Fibroblast of gingiva (primary cell): ENCODE results near the gene TAOK2.
"Not testable (repeated sequence)": the region's sequence is repeated elsewhere in the genome, so short reads cannot be mapped to it uniquely, and the experiment has no call there.

Source experiments
- DNase-seq: peaks from one replicate; pipeline ENCODE4 v3.0.0-alpha.2; 2011; ENCODE audit warnings: low read depth

The TAOK2 gene

DNA sequence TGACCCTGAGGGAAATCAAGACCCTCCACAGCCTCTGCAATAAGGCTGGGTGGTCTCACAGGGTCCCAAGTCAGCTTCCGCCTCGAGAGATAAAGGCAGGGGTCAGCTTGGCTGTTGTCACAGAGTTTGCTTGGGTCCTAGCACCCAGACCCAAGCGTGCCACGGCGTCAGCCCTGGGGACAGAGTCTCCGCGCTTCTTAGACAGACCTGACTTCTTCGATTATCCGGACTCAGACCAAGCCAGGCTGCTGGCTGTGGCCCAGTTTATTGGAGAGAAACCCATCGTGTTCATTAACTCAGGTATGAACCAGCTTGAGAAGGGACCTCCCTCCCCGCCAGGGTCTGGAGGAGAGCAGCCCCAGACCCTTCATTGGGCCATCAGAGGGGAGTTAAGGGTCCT, 49.9 kb downstream of the TAOK2 start:
- no peak for DNase-seq

DNA sequence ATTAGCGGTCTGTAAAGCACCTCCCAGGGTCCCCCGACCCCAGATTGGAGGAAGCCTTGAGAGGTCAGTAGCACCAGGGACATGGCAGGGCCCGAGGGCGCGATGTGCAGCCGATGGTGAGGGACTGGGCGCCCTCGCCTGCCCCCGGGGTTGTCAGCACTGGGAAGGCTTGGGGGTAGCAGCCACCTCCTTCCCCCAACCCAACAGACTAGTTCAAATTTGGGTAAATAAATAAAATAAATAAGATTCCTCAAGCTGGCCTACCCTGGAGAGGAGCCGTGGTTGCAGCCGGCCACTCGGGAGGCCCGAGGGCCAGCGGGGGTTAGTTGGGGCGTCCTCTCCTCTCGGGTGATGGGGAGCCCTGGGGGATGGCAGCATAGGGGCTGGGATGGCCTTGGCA, 50.8 kb downstream of the TAOK2 start:
- DNase-seq = no peak

DNA sequence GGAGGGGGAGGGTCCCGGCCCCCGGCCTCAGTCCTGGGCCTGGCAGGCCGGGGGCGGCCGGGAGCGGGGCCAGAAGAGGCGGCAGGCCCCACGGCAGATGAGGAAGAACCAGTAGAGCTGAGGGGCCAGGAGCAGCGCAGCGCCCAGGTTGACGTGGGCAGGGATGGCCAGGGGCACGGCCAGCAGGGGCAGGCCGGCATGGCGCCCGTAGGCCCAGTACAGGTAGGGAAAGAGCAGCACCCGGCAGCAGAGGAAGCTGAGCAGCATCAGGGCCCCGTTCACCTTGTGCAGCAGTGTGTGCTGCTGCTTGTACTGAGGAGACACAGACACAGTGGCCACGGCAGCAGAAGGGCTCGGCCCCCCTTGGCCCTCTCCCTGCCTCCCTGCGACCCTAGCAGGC, 51.5 kb downstream of the TAOK2 start:
- no peak for DNase-seq

DNA sequence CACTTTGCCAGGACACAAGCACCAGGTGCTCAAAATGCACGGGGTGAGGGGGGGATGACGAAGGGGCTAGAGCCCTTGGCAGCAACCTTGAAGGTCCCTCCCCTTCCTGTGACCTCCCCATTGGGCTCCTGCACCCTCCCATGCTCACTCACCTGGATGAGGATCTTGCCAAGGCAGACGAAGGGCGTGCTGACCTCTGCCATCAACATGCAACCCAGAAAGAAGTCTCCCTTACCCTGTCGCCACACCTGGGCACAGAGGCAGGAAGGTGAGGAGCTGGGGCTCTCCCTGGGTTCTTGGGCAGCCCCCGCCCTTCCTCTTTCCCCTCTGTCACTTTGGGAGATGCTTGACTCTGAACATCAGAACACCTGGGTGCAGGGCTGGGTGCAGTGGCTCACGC, 51.9 kb downstream of the TAOK2 start:
- no peak for DNase-seq

DNA sequence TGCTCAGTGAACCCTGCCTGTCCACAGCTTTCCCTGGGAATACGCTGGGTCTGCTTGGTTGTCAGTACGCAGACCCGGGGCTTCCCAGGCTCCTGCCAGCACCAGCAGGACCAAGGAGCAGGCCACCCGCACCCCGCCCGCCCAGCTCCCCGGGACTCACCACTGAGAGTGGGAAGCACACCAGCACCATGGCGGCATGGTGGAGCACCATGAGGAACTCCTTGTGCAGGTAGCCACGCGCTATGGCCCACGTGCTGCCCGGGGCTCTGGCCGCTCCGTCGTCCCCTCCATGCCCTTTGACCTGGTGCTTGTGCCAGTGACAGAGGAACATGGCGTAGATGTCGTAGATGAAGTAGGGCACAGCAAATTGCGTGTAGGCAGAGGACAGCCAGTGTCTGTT, 52.8 kb downstream of the TAOK2 start:
- no peak for DNase-seq

DNA sequence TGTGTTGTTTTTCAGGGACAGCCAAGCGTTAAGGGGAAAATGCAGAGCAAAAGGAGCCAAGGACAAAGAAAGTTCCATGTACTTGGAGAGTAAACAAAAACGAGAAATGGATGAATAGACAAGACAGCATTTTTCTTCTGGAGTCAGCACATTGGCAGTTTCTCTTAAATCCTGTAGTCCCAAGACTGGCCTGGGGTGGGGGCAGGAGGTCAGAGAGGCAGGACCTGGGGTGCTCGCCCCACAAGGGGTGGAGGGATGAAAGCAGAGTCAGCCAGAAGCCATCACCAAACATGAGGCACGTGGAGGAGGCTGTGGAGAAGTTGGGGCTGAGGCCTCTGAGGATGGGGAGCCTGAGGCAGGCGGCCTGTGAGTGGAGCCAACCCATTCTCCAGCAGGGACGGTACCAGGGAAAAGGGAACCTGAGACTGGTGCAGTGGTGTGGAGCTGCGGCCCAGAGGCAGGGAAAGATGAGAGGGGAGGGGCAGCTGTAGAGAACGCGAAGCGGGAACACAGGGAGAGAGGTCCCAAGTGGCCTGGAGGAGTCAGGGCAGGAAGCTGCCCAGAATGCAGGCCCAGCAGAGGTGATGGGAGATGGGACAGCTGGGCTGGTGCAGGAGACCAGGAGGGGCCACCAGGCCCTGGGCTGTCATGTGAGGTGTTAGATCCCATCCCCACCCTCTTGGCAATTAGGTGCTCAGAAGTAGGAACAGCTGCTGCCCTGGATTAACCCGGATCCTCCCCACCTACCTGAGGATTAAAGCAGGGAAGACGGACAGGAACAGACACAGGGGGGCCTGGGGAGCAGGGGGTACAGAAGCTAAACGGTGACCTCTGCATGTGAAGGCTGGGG, 54.1 kb downstream of the TAOK2 start:
- no peak for DNase-seq

DNA sequence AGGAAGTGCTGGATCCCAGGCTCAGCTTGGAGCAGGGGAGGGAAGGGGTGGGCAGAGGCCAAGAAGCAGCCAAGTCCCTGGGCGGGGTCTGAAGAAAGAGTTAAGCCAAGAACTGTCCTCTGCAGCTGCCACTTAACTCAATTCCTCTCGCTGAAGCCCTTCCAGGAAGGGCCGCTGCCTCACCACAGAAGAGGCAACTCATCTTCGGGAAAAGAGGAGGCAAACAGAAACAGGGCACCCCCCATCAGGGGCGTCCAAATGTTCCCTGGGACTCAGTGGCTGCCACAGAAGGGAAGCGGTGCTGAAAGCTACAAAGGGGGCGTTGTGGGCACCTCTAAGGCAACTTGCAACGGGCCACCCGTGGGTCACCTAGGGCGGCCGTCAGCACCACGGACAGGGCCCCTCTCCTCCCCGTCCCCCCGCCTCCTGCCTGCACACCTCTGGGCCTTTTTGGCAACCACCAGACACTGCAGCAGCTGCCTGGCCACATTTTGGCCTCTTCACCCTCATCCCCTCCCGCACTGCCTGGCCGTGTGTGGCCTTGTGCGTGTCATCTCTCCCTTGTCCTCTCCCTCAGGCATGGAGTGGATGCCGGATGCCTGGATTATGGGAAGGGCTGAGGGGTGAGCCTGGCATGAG, 54.9 kb downstream of the TAOK2 start:
- DNase-seq = no peak

DNA sequence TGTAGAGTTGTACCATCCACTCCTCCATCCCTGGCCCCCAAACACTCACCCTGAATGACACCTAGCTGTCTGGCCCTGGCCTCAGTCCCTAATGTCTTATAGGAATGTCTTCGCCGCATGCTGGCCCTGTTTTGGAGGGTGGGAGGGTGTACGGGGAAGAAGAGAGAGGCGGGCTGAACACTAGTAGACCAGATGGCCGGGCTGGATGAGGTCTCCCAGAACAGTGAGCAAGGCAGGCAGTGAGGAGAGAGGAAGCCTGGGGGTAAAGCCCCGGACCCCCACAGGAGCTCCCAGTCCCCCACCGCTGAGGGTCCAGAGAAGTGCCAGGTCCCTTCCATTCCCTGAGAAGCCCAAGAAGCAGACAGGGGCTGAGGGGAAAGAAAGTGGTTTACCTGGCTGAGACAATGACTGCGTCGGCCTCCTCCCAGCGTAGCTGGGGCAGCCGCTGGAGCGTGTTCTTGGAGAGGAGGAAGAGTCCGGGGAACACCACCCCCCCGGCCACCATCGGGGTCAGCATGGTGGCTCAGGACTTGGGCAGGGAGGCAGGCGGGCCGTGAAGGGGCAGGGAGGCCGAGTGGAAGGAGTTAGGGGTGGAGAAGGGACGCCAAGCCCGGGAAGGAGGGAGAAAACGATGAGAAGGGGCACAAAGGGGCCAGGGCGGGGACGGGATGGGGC, 56.5 kb downstream of the TAOK2 start:
- DNase-seq = no peak

DNA sequence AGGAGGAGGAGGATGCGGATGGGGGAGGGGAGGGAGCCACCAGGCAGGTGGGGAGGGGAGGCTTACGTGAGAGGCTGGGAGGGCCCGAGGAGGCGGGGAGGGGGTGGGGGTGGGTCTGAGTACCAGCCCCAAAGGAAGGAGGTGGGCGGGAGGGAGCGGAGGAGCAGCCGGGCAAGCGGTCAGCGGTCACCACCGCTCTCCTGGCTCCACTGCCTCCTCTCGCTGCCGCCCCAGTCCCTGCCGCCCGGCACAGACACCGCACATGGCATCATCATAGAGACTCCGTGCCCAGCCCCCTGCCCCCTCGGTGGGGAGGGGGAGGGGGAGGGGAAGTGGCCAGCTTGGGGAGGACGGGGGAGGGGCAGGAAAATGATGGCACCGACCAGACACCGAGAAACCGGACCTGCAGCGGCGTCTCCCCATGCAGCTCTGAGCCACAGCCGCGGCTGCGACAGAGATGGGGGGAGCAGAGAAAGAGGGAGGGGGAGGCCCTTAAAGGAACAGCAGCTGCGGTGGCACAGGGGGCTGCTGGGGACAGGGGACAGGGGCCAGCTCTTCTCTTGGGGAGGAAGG, 57.3 kb downstream of the TAOK2 start, which contains the start of gene TLCD3B:
Gene TLCD3B, minus strand, starts transcription at position 431 of the 573 bp plus-strand sequence. CDS start 744 bp downstream, outside the sequence.
- no peak for DNase-seq

DNA sequence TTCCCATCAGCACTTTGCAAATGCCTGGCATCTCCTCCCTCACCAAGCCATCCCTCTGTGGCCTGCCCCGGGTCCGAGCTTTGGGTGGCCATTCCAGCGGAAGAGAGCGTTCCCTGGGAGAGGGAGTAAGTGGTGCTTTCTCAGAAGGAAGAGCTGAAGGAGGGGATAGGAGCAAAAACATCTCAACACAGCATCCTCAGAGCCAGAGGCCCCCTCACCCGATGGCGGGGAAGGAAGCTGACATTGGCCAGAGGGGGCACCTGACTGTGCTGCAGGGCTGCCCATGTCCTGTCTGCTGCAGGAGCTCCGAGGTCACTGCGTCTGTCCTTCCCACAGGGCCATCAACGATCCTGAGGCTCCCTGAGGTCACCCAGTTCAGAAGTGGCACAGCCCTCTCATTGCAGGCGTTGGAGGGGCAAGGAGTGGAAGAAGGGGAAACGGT, 57.8 kb downstream of the TAOK2 start:
- no peak for DNase-seq

DNA sequence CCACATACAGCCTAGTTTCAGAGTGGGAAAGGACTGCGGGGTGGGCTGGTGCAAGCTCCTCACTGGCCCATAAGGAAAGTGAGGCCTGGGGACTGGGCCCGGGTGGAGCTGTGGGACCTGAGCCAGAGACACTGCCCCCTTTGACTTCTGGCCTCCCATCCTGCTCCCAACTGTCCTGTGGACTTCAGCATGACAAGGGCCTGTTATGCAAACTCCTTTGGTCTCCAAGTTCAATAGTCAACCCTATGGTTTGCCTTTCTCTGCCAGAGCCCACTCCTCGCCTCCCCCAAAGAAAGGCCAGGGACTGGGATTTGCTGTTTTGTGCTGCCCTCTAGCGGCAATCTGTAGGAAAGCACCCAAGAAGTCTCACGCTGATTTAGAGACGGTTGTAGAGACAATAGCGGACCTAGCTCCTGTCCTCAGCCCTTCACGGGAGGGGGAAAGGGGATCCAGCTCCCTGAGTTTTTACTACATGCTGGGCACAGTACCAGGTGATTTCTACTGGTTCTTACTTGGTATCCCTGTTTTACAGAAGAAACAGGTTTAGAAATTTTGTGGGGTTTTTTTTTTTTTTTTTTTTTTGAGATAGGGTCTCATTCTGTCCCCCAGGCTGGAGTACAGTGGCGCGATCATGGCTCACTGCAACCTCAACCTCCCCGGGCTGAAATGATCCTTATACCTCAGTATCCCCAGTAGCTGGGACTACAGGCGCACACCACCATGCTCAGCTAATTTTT, 58.6 kb downstream of the TAOK2 start:
- DNase-seq = peak; percentile 40

DNA sequence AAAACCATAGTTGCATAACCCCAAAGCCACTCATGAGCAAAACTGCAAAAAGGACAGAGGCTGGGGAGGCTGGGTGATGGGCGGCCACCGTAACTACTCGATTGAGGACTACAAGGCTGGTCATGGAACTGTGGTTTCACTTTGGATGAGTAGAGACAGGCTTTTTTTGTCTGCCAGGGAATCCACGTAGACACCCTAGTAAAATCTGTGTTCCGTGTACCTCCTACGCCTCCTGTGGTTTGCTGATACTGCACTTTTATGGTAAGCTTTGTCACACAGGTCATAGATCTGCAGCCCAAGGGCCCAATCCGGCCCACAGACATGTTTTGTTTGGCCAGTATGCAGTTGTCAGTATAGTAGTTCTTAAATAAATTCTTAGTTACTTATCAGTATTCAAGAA, 59.6 kb downstream of the TAOK2 start:
- no peak for DNase-seq

DNA sequence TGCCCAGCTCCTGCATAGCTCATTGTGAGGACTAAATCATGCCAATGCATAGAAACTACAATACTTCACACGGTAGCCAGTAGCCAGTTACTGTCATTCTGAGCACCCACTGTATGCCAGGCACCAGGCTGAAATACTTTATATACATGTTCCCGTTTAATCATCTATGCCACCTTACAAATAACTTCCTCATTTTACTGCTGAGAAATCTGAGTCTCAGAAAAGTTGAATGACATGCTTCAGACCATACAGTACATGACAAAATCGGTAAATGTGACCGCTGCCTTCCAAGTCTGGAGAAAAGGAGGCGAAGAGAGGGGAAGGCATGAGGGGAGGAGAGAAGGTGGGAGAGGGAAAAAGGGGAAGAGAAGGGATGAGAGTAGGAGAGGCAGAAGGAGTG, 66.6 kb downstream of the TAOK2 start:
- no peak for DNase-seq

DNA sequence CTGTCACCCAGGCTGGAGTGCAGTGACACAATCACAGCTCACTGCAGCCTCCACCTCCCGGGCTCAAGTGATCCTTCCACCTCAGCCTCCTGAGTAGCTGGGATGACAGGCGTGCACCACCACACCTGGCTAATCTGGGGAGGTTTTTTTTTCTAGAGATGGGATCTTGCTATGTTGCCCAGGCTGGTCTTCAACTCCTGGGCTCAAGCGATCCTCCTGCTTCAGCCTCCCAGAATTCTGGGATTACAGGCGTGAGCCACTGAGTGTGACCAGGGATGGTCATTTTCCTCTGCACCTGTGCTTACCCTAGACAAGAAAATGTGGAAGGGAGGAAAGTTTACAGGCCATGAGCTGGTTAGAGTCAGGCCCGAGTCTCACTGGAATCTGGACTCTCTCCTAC, 67.0 kb downstream of the TAOK2 start:
- DNase-seq = not testable (repeated sequence)

DNA sequence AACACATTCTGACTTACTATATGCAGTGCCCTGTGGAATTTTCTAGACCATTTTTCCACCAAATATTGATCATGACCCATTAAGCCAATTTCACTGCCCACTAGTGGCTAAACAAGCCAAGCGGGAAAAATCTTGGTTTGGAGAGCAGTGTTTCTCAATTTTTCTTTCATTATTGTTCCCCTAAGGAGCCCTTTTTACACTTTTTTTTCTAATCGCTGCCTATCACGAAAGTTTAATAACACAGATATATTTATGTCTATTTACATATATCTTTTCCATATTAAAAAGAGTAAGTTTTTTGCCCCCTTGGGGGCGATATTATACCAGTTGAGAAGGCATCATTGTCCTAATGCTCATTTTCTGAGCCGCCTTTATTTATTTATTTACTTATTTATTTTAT, 68.2 kb downstream of the TAOK2 start:
- no peak for DNase-seq
